Testis (tissue), 2 donors: ENCODE measurements around the gene CBARP.

ENCODE experiments used
- POLR2A ChIP-seq: fragments of 450-650 bp; IDR thresholded peaks from one replicate; pipeline ENCODE4 v1.6.1; 2017; ENCODE audit warnings: antibody characterized with exemption, mild to moderate bottlenecking, moderate library complexity
- TF ChIP-seq, protein P1 (sequence below), 3 experiments: fragments of 450-650 bp in 2 of 3; fragments of 200-600 bp in 1 of 3; sonication (generic) in 1 of 3; IDR thresholded peaks; one replicate each; pipeline ENCODE4 v1.5.1; 2016 to 2019; ENCODE audit warnings: antibody characterized with exemption in 3 of 3, mild to moderate bottlenecking in 2 of 3, moderate library complexity in 1 of 3

DNA sequence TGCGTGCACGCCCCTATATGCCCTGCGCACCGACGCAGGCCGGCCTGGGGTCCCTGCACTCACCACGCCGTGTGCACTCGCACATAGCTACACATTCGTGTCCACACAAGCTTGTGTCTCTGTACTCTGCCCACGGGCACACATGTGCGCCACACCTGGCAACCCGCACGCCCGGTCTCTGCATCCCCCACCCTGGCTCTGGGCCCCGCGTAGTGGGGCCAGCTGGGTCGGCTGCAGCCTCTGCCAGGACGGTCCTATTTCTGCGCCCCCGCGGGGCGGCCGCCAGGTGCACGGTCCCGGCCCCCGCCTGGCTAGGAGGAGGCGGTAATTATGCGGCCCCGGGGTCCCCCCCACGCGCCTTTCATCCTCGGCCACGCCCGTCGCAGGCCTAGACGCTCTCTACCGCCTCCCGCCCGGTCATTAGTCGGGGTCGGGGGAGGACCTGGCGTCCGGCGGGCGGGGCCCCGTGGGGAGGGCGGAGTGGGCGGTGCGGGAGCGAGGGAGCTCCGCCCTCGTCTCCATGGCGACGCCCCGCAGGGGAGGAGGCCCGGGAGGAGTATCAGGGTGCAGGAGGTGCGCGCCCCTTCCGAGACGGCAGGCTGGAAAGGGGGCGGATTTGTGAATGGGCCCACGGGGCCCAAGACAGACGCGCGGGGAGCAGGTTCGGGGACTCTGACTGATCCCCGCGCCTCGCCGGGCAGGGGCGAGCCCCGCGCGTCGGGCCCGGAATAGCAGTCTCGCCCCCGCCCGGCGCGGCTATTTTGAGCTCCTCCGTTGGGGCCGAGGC is 28.5 kb upstream of the CBARP start:
- TF ChIP-seq, protein P1, sequence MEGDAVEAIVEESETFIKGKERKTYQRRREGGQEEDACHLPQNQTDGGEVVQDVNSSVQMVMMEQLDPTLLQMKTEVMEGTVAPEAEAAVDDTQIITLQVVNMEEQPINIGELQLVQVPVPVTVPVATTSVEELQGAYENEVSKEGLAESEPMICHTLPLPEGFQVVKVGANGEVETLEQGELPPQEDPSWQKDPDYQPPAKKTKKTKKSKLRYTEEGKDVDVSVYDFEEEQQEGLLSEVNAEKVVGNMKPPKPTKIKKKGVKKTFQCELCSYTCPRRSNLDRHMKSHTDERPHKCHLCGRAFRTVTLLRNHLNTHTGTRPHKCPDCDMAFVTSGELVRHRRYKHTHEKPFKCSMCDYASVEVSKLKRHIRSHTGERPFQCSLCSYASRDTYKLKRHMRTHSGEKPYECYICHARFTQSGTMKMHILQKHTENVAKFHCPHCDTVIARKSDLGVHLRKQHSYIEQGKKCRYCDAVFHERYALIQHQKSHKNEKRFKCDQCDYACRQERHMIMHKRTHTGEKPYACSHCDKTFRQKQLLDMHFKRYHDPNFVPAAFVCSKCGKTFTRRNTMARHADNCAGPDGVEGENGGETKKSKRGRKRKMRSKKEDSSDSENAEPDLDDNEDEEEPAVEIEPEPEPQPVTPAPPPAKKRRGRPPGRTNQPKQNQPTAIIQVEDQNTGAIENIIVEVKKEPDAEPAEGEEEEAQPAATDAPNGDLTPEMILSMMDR (IDR thresholded peaks at IDR 0.05) = no peak
- TF ChIP-seq POLR2A = no peak
